CD4-positive, alpha-beta T cell treated with Interleukin-17A for 4 hours (primary cell): ENCODE results near the gene FBXW5.

ENCODE experiments used
- DNase-seq: peaks from one replicate; pipeline ENCODE4 v3.0.0-alpha.2; 2020; ENCODE audit warnings: mixed read lengths

The FBXW5 gene, protein sequence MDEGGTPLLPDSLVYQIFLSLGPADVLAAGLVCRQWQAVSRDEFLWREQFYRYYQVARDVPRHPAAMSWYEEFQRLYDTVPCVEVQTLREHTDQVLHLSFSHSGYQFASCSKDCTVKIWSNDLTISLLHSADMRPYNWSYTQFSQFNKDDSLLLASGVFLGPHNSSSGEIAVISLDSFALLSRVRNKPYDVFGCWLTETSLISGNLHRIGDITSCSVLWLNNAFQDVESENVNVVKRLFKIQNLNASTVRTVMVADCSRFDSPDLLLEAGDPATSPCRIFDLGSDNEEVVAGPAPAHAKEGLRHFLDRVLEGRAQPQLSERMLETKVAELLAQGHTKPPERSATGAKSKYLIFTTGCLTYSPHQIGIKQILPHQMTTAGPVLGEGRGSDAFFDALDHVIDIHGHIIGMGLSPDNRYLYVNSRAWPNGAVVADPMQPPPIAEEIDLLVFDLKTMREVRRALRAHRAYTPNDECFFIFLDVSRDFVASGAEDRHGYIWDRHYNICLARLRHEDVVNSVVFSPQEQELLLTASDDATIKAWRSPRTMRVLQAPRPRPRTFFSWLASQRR

DNA sequence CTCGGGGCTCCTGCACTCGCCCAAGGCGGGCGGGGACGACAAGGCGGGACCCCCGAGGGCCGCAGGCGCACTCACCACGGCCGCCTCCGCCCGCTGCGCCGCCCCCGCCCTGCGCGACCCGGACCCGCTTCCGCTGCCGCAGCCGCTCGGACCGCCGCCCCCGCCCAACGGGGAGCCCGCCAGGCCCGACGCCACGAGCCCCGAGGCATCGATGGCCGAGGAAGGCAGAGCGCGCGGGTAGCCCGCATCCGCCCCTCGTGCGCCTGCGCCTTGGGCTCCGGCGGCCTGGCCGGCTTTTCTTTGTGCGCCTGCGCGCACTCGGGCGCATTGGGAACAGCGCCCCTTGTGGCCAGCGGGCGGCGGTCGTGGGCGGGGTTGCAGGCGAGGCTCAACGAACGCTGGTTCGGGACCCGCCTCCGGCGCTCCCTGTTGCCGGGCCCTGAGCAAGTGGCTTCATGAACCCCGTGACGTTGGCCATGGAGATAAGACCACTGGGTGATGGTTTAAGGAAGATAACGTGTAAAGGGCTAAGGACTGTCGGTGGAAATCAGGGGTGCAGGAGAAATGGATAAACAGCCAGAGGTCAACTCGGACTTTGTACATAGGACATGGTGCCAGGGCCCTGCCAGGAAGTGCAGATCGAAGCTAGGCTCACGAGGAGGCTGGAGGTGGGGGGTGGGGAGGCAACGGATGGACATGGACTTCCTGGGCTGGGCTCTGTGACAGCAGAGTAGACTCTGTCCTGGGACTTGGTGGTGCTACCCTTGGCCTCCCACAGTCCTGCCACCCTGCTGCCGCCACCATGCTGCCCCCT is at the start of gene FBXW5, which contains the start of gene C8G:
FBXW5 (minus strand) TSS at position 220 of the 814 bp plus-strand sequence. CDS start 655 bp downstream, outside the sequence.
C8G (plus strand) TSS at position 725 of the 814 bp plus-strand sequence; CDS start at position 803, 78 bp downstream.
- DNase-seq: peak; percentile 95

DNA sequence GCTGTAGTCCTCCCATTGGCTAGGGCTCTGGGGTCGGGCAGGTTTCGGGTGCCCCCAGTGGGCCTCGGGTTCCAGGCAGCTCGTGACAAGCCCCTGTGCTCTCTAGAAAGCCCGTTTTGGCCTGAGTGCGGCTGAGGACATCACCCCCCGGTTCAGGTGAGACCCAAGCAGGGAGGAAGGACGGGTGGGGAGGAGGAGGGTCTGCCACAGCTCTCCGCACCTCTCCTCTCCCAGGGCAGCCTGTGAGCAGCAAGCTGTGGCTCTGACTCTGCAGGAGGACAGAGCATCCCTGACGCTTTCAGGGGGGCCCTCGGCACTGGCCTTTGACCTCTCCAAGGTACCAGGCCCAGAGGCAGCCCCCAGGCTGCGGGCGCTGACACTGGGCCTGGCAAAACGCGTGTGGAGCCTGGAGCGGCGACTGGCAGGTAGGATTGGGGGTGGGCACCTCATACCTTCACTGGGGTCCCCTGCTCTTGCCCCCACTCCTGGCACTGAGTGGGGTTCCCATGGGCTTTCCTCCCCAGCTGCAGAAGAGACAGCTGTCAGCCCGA is 48.4 kb upstream of the FBXW5 start:
- DNase-seq: no peak

DNA sequence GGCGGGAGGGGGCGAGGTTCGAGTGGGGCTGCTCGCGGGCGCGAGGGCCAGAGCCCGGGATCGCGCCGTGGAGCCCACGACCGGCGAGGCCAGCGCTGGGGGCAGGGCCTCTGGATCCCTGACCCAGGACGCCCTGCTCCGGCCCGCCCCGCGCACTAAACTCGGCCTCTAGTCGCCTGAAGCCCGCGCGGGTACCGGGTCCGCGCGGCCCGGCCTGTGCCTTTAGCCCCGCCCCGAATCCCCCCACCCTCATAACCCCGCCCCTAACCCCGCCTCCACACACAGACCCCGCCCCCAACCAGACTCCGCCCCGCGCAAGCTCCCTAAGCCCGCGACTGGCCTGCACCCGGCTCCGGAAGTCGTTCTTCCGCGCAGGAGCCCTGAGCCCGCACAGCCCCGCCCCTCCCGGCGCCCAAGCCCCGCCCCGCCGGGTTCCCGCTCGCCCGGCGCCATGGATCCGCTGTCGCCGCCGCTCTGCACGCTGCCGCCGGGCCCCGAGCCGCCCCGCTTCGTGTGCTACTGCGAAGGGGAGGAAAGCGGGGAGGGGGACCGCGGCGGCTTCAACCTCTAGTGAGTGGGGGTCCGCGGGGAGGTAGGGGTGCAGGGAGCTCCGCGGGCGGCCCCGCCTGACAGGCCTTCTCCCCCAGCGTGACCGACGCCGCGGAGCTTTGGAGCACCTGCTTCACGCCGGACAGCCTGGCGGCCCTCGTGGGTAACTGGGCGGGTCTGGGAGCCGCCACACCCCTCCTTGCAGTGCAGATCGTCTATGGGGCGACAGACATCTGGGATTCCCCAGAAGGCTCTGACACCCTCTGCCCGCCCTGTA is 47.7 kb upstream of the FBXW5 start, which contains the start of gene PAXX:
PAXX (plus strand) TSS at position 430 of the 826 bp plus-strand sequence; CDS start at position 452, 22 bp downstream.
- peak; percentile 97 for DNase-seq

DNA sequence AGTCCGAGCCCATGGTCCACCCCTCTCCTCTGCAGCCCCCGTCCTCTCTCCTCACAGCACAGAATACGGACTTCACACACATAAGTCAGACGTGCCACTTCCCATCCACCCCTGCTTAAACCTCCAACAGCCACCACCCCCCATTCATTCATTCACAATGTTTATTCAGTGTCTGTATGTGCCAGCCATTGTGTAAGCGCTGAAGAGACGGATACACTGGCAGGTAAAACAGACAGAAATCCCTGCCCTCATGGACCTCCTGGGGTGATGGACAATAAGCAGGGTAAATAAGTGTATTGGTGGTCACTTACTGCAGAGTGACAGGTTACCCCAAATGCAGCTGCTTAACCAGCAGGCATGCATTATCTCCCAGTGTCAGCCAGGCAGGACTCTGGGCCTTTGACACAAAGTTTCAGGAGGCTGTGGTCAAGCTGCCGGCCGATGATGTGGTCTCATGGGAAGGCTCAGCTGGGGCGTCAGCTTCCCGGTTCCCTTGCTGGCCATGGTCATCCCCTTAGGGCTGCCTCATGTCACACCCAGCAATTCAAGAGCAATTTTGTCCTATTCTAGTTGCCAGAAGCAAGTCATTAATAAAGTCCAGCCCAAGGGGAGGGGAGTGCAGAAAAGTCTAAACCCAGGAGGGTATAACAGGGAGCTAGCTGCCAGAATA is 45.8 kb upstream of the FBXW5 start:
- no peak for DNase-seq

DNA sequence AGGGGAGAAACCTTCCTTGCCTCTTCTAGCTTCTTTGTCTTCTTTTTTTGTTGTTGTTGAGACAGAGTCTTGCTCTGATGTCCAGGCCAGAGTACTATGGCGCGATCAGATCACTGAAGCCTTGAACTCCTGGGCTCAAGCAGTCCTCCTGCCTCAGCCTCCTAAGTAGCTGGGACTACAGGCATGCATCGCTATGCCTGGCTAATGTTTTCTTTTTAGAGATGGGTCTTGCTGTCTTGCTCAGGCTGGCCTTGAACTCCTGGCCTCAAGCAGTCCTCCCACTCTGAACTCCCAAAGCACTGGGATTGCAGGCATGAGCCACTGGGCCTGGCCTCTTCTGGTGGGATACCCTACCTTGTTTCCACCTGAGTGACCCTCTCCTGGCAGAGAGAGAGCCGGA is 44.3 kb upstream of the FBXW5 start:
- DNase-seq: no peak

DNA sequence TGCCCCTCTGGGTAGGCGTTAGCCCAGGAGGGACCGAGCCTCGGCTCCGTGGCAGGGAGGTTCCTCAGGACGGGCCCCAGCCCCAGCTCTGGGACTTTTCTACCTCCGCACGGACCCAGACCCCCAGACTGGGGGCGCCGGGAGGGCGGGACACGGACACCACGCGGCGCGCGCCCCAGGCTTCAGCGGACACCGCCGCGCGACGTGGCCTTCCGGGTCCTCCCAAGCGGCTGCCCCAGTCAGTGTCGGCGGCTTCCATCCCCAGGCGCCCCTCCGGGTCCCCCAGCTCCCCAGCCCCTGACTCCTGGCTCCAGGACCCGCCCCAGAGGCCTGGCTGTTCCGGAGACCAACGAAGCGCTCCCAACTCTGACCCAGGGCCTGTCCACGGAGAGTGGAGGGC is 41.3 kb upstream of the FBXW5 start:
- no peak for DNase-seq

DNA sequence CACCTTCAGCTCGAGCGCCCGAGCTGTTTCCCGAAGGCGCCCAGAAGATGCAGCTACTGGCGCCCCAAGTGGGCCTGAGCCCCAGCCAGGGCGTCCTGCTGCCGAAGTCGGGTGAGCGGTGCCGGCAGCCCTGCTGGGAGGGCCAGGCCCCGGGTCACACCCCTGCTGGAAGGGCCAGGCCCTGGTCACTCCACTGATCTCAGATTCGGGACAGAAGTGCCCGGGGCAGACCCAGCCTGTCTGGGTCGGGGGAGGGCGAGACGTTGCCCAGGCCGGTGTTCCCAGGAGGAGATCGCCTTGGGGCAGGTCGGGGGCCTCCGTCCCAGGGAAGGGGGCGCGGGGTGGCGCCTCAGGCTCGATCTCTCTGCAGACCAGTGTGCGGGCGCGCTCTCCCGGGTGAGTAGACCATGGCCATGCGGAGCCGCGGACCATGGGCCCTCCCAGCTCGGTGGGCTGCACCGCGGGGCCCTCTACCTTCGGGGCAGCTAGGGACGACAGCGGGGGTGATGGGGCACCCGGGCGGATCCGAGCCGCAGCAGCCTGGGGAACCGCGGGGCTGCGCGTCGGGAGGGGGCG is 40.6 kb upstream of the FBXW5 start:
- DNase-seq: no peak

DNA sequence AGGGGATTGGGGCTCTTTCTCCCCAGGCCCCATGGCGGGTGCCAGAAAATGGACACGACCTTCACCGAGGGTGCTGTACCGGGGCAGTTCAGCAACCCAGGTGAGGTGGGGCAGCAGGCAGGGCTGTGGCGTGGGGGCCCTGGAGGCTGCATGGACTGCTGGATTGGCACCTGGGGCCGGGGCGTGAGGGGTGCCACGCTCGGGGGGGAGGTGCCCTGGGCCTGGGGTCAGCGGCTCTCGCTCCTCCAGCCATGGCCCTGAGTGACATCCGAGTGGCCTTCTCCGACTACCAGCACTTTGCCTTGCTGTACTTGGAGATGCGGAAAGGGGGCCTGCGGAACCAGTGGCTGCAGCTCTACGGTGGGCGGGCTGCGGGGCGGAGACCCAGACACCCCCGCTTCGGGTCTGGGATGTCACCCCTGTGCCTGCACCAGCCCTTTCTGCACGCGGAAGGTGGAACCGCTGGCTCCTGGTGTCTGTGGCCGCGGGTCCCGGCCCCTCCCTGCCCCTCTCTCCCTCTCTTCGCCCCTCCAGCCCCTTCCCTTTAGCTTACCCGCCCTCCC is 40.0 kb upstream of the FBXW5 start:
- no peak for DNase-seq

DNA sequence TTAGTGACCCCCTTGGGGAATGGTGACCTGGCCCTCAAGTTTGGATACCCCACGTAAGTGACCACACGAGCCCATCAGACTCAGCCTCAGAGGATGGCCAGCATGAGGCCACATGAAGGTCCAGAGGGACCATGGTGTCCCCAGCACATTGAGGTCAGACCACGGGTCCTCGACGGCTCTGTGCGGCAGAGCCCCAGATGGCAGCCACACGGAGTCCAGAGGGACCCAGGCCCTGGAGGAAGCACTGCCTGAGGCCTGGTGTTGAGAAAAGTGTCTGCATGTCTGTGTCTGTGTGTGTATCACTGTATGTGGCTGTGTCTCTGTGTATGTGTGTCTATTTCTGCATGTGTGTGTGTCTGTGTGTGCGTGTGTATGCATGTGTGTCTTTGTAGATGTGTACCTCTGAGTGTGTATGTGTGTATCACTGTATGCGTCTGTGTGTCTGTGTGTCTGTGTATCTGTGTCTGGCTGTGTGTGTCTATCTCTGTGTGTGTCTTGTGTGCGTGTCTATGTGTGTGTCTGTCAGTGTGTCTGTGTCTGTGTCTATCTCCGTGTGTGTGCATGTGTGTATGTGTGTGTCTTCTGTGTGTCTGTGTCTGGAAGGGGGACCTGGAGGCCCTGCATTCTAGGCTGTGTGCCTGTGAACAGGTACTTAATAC is 39.2 kb upstream of the FBXW5 start:
- no peak for DNase-seq

DNA sequence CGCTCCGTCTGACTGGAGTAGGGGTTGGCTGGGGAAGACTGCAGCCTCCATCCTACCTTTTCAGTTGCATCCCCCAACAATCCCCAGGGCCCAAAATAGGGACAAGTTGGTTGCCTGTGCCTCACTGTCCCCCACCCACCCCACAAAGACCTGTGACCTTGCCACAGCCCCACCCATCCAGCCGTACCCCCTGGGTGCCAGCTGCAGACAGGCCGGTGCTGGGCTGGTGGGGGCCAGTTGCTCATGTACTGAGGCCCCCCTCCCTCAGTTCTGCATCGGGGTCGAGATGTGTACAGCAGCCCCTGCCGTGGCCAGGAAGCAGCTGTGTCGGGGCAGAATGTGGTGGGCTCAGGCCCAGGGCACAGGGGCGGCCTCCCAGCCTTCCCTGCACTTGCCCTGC is 38.6 kb upstream of the FBXW5 start:
- DNase-seq: no peak

DNA sequence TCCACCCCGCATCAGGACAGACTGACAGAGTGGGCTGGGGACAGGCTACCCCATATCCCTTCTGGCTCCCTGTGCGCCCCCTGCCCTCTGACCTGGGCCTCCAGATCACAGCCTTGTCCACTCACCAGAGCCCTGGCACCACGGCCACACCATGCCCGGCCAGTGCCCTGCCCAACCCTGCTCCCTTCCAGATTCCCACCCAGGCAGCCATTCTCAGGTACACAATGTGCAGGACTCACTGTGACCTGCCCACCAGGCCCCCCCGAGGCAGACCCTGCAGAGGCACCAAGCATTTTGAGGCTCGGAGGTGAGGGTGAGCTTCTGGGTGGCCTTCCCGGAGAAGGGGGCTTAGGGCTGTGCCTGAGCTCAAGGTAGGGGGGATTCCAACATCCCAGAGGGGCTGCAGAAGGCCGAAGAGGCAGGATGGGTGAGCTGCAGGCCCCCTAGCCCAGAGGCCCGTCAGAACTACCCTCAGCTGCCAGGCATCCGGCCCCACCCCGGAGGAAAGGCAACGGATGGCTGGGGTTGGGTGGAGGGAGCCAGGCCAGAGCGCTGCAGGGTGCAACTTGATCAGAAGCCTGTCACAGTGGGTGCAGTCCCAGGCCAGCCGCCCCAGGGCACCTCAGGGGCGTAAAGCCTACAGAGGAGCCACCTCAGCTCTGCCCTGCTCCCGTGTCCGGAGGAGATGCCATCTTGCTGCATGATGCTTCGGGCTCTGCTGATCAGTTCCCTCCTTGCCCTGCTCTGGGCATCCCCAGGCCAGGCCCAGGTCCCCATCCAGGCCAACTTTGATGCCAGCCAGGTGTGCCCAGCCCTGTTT is 37.9 kb upstream of the FBXW5 start, which contains the start of gene LCNL1:
LCNL1 (plus strand) TSS at position 762 of the 820 bp plus-strand sequence. CDS start 594 bp downstream, outside the sequence.
- DNase-seq: no peak

DNA sequence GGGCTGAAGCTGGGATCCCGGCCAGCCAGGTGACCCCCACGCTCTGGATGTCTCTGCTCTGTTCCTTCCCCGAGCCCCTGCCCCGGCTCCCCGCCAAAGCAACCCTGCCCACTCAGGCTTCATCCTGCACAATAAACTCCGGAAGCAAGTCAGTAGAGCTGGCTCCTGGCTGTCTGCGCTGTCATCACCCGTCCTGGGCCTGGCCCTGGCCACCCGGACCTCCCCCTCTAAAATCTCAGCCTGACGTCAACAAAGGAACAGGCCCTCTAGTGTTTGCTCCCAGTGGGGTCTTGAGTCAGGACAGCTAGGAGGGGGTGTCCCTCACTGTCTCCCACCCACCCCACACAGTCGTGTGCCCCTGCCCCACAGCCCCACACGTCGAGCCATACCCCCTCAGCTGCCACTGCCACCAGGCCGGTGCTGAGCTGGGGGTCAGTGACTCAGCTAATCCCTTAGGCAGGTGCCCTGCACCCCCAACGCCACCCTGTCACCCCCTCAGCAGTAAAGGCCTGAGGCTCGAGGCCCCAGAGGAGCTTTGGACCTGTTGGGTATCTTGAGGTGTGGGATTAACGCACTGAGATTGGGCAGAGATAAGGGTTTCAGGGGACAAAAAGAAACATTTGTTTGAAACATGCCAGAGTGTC is 37.2 kb upstream of the FBXW5 start:
- DNase-seq: no peak

DNA sequence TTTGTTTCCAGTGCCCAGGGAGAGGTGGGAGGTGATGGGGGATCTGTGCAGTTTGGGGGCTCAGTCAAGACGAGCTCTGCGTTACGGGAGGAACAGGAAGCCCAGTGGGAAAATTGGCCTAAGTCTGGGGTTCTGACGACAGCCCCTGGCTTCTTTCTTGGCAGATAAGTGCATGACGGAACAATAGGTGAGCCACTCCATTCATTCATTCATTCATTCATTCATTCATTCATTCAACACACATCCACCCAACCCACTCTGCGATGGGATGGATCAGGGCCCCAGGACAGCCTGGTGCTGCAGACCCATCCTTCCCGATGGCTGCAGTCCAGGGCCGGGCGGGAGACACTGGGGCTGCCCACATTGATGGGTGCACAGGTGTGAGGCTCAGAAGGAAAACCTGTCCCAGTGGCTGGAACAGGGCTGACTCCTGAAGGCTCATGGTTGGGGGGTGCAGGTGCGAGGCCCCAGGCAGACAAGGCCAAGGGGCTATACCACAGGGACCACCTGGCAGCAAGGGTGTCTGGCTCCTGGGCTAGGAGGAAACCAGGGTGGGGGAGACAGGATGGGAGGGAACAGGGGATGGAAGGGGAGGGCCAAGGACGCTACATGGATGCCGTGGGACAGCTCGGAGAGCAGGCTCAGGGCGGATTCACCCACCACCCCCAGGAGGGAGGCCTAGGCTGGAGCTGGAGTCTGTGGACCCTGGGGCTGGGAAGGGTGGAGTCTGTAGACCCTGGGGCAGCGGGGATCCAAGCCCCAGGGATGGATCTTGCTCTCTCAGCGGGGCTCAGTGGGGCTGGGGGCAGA is 36.3 kb upstream of the FBXW5 start:
- DNase-seq: no peak

DNA sequence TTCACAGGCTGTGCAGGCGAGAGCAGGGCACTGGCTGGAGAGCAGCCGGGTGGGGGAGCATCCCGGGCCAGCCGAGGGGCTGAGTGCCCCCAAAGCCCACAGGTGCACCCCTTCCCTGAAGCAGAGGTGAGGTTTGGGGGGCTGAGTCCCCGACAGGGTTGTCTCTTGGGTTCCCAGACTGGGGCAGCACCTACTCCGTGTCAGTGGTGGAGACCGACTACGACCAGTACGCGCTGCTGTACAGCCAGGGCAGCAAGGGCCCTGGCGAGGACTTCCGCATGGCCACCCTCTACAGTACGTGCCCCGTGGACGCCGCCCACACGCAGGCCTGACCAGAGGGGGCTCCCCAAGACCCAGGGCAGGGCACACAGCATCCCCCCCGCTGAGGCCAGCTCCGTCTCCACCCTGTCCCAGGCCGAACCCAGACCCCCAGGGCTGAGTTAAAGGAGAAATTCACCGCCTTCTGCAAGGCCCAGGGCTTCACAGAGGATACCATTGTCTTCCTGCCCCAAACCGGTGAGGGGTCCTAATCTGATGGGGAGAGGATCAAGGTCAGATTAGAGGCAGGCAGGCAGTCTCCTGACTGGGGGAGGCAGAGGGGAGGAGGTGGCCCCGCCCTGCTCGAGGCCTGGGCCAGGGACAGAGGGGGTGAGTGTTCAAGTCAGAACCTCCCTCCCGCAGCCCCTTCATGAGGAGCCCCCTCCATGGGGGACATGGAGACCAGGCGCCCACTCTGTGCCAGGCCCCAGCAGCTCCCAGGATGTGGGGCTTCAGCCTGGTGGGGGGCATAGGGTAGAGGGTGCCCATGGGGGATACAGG is 35.4 kb upstream of the FBXW5 start:
- no peak for DNase-seq

DNA sequence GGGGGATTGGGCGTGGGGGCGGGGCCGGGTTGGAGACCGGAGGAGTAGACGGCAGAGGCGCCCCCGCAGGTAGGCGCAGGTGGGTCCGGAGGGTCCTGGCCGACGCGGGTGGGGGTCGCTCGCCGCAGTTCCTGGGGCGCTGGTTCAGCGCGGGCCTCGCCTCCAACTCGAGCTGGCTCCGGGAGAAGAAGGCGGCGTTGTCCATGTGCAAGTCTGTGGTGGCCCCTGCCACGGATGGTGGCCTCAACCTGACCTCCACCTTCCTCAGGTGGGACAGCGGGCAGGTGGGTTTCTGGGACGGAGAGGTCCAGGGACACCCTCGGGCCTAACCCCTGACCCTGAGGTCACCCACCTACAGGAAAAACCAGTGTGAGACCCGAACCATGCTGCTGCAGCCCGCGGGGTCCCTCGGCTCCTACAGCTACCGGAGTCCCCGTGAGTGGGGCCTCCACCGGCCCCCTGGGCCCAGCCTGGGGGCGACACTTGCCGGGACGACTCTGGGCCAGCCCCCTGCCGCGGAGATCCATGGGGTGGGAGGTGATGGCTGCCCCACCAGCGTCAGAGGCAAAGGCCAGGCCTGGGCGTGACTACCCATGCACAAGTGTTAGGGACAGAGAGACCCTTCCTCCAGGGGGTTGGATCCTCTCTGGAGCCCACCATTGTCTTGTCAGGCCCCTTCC is 34.5 kb upstream of the FBXW5 start:
- DNase-seq: no peak
